Breast epithelium (tissue), 4 donors: ENCODE results near the gene SLC35E2B. TPM values are rescaled to one million over a fixed set of nuclear protein-coding genes. Genes with fewer than 3 reads are reported as not detected.
A peak's percentile ranks its signal among the peaks of the same experiment; 100 is the strongest.
"Not testable (repeated sequence)": the region's sequence is repeated elsewhere in the genome, so short reads cannot be mapped to it uniquely, and the experiment has no call there.

Experiments
- DNase-seq, 2 donors: peaks; one replicate each; pipeline ENCODE4 v3.0.0-alpha.2; 2019; ENCODE audit warnings: low spot score in 2 of 2
- H3K27ac ChIP-seq, 2 donors: fragments of 200-600 bp; sonication (generic) in 1 of 2; one replicate each; pipeline ENCODE4 v1.5.1; 2016 to 2019; ENCODE audit warnings: mild to moderate bottlenecking in 1 of 2
- H3K27me3 ChIP-seq, 2 donors: fragments of 200-600 bp; sonication (generic) in 1 of 2; one replicate each; pipeline versions ENCODE4 v1.5.1 to v1.6.0; 2017 to 2019; ENCODE audit warnings: control low read depth in 1 of 2, mild to moderate bottlenecking in 1 of 2
- H3K36me3 ChIP-seq: fragments of 200-600 bp; one replicate; pipeline ENCODE4 v1.5.1; 2019
- H3K4me1 ChIP-seq, 2 donors: fragments of 200-600 bp; sonication (generic); one replicate each; pipeline ENCODE4 v1.5.1; 2016 to 2019; ENCODE audit warnings: control low read depth in 1 of 2
- H3K4me3 ChIP-seq, 3 donors: fragments of 200-600 bp; sonication (generic); 1 replicate in 2 of 3; 2 replicates in 1 of 3; pipeline ENCODE4 v1.5.1; 2016 to 2019; ENCODE audit warnings: mild to moderate bottlenecking in 3 of 3, moderate library complexity in 2 of 3
- H3K9me3 ChIP-seq, 2 donors: fragments of 200-600 bp; sonication (generic) in 1 of 2; one replicate each; pipeline ENCODE4 v1.5.1; 2016 to 2019; ENCODE audit warnings: control low read depth in 1 of 2
- POLR2A ChIP-seq: fragments of 450-650 bp; IDR thresholded peaks from one replicate; pipeline ENCODE4 v1.6.1; 2016; ENCODE audit warnings: antibody characterized with exemption, mild to moderate bottlenecking, moderate library complexity
- POLR2AphosphoS5 ChIP-seq, 3 donors: sonication (generic); formaldehyde crosslinking; IDR thresholded peaks; one replicate each; pipeline ENCODE4 v1.6.1; 2017; ENCODE audit warnings: antibody characterized with exemption in 3 of 3
- intact Hi-C: fragments of 100-400 bp; cut with DNase I; formaldehyde crosslinking; loops from one replicate; pipeline ENCODE4 v1.15.1; 2023; ENCODE audit warnings: low total_unique reads
- total RNA-seq, 3 donors: library from RNA; depleted of rRNA; stranded (reverse); fragments of >200 nt; gene quantifications; one replicate each; pipeline ENCODE4 v1.1.0, GENCODE V29; 2016
- TF ChIP-seq, protein P1 (sequence below), 3 donors: fragments of 450-650 bp; IDR thresholded peaks; one replicate each; pipeline ENCODE4 v1.5.1; 2016 to 2017; ENCODE audit warnings: antibody characterized with exemption in 3 of 3, mild to moderate bottlenecking in 3 of 3, moderate library complexity in 3 of 3

The SLC35E2B gene
- total RNA-seq, 3 donors from 2014 or later, result 37.3 to 96.4 (median 45.6) TPM

GRCh38 chr1:1640081-1640480 lies 52.5 kb downstream of the SLC35E2B start:
- H3K27me3 ChIP-seq, intact Hi-C loops, H3K4me1 ChIP-seq, H3K36me3 ChIP-seq, H3K4me3 ChIP-seq, DNase-seq, H3K27ac ChIP-seq, H3K9me3 ChIP-seq: not testable (repeated sequence)

DNA sequence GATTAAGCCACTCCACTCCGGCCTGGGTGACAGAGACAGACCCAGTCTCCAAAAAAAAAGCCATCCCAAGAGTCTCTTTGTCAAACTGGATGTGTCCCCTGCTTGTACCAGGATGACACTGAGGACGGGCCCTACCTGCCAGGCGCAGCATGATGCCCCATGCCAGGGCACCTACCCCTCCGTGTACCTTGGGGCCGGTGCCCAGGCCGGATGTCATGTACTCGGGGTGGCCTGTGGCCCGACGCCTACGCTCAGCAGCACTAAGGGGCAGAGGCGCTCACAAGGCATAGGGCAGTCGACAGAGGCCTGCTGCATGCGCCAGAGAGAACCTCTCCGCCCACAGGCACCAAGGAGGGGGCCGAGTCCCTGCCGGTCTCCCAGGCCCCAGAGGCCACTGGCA lies 53.2 kb downstream of the SLC35E2B start:
- H3K36me3 ChIP-seq, H3K27ac ChIP-seq, DNase-seq, intact Hi-C loops, H3K9me3 ChIP-seq, H3K27me3 ChIP-seq, H3K4me1 ChIP-seq, H3K4me3 ChIP-seq: not testable (repeated sequence)

DNA sequence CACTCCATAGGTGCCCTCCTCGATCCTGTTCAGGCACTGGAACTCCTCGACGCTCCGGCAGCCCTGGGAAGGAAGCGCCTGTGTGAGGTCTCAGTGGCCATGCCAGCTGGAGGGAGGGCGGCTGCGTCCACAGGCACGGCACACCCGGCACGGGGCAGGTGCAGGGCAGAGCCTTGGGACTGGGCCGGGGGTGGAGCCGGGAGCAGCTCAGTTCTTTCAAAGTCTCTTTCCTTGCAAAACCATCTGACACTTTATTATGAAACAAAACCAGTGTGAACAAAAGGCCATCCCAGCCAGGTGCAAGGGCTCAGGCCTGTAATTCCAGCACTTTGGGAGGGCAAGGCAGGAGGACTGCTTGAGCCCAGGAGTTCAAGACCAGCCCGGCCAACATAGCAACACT lies 54.1 kb downstream of the SLC35E2B start:
- H3K36me3 ChIP-seq, DNase-seq, H3K9me3 ChIP-seq, intact Hi-C loops, H3K4me1 ChIP-seq, H3K4me3 ChIP-seq, H3K27ac ChIP-seq, H3K27me3 ChIP-seq: not testable (repeated sequence)

GRCh38 chr1:1637479-1637875 lies 55.1 kb downstream of the SLC35E2B start:
- H3K9me3 ChIP-seq, H3K27me3 ChIP-seq, H3K4me3 ChIP-seq, H3K27ac ChIP-seq, H3K36me3 ChIP-seq, intact Hi-C loops, DNase-seq, H3K4me1 ChIP-seq: not testable (repeated sequence)

DNA sequence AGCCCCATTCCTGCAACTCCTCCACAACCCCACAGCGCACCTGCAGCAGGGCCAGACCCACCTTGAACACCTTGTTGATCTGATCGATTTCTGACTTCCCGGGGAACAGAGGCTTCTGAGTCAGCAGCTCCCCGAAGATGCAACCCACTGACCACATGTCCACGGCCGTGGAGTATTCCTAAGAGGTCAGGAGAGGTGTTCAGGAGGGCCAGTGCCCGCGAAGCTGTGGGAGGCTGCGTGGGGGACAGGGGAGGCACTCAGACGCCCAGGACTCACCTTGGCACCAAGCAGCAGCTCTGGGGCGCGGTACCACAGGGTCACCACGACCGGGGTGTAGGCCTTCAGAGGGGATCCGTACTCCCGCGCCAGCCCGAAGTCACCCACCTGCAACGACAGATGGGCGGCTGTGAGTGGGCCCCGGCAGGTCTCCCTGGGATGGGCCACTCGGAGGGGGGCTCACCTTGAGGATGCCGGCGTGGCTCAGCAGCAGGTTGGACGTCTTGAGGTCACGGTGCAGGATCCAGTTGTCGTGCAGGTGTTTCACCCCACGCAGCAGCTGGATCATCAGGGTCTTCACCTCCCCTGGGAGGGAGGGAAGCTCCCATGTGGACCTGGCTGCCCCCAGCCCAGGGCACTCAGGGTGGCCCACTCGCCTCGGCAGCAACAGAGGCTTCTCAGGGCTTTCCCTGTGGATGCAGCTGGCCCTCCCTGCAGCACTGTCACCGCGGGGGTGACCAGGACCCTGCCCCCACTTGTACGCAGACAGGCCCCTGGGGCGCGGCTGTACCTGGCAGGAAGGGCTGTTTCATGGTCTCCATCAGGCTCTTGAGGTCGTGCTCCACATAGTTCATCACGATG lies 55.7 kb downstream of the SLC35E2B start:
- intact Hi-C loops, H3K27me3 ChIP-seq, H3K4me3 ChIP-seq, H3K27ac ChIP-seq, H3K9me3 ChIP-seq, DNase-seq, H3K36me3 ChIP-seq, H3K4me1 ChIP-seq: not testable (repeated sequence)

DNA sequence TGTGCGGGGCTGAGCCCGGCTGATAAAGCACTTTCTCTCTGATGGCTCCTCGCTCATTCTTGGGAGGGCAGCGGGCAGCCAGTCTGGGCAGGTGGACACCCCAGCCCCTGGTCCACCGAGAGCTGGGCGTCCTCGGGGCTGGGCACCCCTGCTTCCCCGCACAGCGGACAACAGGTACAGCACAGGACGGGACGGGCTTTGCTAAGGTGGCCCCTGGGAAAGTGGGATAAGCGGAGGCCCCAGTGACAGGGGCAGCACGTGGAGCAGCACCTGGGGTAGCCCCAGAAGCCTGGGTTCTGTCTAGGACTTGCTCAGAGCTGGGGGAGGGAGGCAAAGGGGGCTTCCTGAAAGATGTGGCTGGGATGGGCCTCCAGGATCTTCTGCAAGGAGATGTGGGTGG lies 58.0 kb downstream of the SLC35E2B start:
- DNase-seq, intact Hi-C loops, H3K9me3 ChIP-seq, H3K27ac ChIP-seq, H3K36me3 ChIP-seq, H3K4me3 ChIP-seq, H3K4me1 ChIP-seq: not testable (repeated sequence)
- H3K27me3 ChIP-seq, result peaks cover 7 to 20% of the 10 kb centered on the region in 2 donors

DNA sequence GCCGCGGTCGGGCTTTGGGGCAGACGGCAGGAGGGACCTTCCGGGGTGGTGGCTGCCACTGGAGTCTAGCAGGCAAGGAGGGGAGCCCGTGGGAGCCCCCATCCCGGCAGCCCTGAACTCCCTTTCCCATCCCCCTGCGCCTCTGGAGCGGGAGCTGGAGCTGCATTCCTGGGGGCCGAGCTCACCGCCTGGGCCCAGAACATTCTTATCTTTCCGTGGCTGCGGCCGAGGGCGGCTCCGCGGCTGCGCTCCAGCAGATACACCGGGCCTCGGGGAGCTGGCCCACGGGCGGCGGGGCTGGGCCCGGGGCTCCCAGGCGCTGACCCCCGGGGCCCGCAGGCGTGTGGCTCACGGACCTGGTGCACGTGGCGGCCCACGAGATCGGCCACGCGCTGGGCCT lies 59.2 kb downstream of the SLC35E2B start:
- intact Hi-C loops, H3K4me1 ChIP-seq, H3K9me3 ChIP-seq: not testable (repeated sequence)

GRCh38 chr1:1631782-1632420 lies 60.7 kb downstream of the SLC35E2B start, which contains the start of gene MMP23B:
TSS of gene MMP23B (plus strand) at chr1:1632173. CDS start at chr1:1632219, 46 bp downstream.
- H3K9me3 ChIP-seq, result no peaks in the 10 kb centered on the region
- TF ChIP-seq, protein P1, sequence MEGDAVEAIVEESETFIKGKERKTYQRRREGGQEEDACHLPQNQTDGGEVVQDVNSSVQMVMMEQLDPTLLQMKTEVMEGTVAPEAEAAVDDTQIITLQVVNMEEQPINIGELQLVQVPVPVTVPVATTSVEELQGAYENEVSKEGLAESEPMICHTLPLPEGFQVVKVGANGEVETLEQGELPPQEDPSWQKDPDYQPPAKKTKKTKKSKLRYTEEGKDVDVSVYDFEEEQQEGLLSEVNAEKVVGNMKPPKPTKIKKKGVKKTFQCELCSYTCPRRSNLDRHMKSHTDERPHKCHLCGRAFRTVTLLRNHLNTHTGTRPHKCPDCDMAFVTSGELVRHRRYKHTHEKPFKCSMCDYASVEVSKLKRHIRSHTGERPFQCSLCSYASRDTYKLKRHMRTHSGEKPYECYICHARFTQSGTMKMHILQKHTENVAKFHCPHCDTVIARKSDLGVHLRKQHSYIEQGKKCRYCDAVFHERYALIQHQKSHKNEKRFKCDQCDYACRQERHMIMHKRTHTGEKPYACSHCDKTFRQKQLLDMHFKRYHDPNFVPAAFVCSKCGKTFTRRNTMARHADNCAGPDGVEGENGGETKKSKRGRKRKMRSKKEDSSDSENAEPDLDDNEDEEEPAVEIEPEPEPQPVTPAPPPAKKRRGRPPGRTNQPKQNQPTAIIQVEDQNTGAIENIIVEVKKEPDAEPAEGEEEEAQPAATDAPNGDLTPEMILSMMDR (IDR thresholded peaks at IDR 0.05), result no peak
- TF ChIP-seq POLR2AphosphoS5 (IDR thresholded peaks at IDR 0.05) (no peak), POLR2A (no peak)
- peak within 1 kb of the TSS; percentile 32 to 64 (median 38) for H3K4me3 ChIP-seq
- intact Hi-C loops, result no loop called here
- peaks cover 0 to 5% of the 10 kb centered on the region in 2 donors for H3K4me1 ChIP-seq
- no peaks in the 10 kb centered on the region for H3K36me3 ChIP-seq
- peak within 1 kb of the TSS; percentile 74 to 91 for H3K27ac ChIP-seq
- H3K27me3 ChIP-seq, result peaks cover 7 to 20% of the 10 kb centered on the region in 2 donors
- no peak for DNase-seq

More for the DNA sequence above, 59.2 kb downstream of the SLC35E2B start:
- H3K4me3 ChIP-seq, DNase-seq, H3K27ac ChIP-seq, H3K36me3 ChIP-seq: not testable (repeated sequence)
- H3K27me3 ChIP-seq, result peaks cover 7 to 20% of the 10 kb centered on the region in 2 donors
